Ishikawa (cell line): ENCODE results near the gene TMEM89.

Experiments used
- CEBPB ChIP-seq: IDR thresholded peaks from 2 replicates; pipeline ENCODE4 v1.6.1; 2012
- EP300 ChIP-seq: IDR thresholded peaks from 2 replicates; pipeline ENCODE4 v1.6.1; 2012; ENCODE audit warnings: borderline replicate concordance
- MAX ChIP-seq: IDR thresholded peaks from 2 replicates; pipeline ENCODE4 v1.6.1; 2012
- REST ChIP-seq: IDR thresholded peaks from 2 replicates; pipeline ENCODE4 v1.6.1; 2012; ENCODE audit warnings: low read depth, mild to moderate bottlenecking
- TAF1 ChIP-seq: IDR thresholded peaks from 2 replicates; pipeline ENCODE4 v1.6.1; 2012; ENCODE audit warnings: low read depth, mild to moderate bottlenecking
- TCF12 ChIP-seq: IDR thresholded peaks from 2 replicates; pipeline ENCODE4 v1.6.1; 2012; ENCODE audit warnings: low read depth
- YY1 ChIP-seq: IDR thresholded peaks from 2 replicates; pipeline ENCODE4 v1.6.1; 2012; ENCODE audit warnings: low read depth
- ZBTB7A ChIP-seq: IDR thresholded peaks from 2 replicates; pipeline ENCODE4 v1.6.1; 2012; ENCODE audit warnings: low read depth

GRCh38 chr3:48617559-48617958, 4.0 kb downstream of the TMEM89 start:
- no peak for TF ChIP-seq REST
- no peak for TF ChIP-seq CEBPB
- TF ChIP-seq TAF1: no peak
- TF ChIP-seq TCF12: 0 out of 2 replicates have a peak, but pooled peaks have one; percentile 19
- no peak for TF ChIP-seq EP300
- no peak for TF ChIP-seq MAX
- TF ChIP-seq ZBTB7A: no peak
- no peak for TF ChIP-seq YY1
